H9 (cell line): ENCODE results near the gene TSGA10IP. TPM values are rescaled to one million over a fixed set of nuclear protein-coding genes. Genes with fewer than 3 reads are reported as not detected.
A peak's percentile ranks its signal among the peaks of the same experiment; 100 is the strongest.

ENCODE experiments used
- DNase-seq: peaks from one replicate; pipeline ENCODE4 v3.0.0-alpha.2; 2017
- H2AFZ ChIP-seq: one replicate; pipeline ENCODE4 v1.6.1; 2013; ENCODE audit warnings: mild to moderate bottlenecking, low read length, control low read depth, moderate library complexity
- H2AK5ac ChIP-seq: 2 replicates; pipeline ENCODE4 v1.6.1; 2013; ENCODE audit warnings: low read length, control low read depth, mixed read lengths; ENCODE audit not compliant: insufficient read length
- H2BK120ac ChIP-seq: one replicate; pipeline ENCODE4 v1.6.1; 2013; ENCODE audit warnings: low read depth, mild to moderate bottlenecking, low read length, control low read depth, inconsistent platforms; ENCODE audit not compliant: poor library complexity, severe bottlenecking
- H2BK12ac ChIP-seq: 2 replicates; pipeline ENCODE4 v1.6.1; 2013; ENCODE audit warnings: low read length, control low read depth, mixed read lengths, low read depth; ENCODE audit not compliant: insufficient read length
- H2BK15ac ChIP-seq: 2 replicates; pipeline ENCODE4 v1.6.1; 2013; ENCODE audit warnings: low read depth, low read length, control low read depth
- H2BK20ac ChIP-seq: one replicate; pipeline ENCODE4 v1.6.1; 2013; ENCODE audit warnings: low read depth, mild to moderate bottlenecking, low read length, control low read depth, inconsistent platforms; ENCODE audit not compliant: poor library complexity, severe bottlenecking
- H2BK5ac ChIP-seq: 2 replicates; pipeline ENCODE4 v1.6.1; 2013; ENCODE audit warnings: low read length, control low read depth, mixed read lengths; ENCODE audit not compliant: insufficient read length
- H3K14ac ChIP-seq: 2 replicates; pipeline ENCODE4 v1.6.1; 2013; ENCODE audit warnings: low read length, control low read depth; ENCODE audit not compliant: insufficient read depth
- H3K18ac ChIP-seq: 2 replicates; pipeline ENCODE4 v1.6.1; 2013; ENCODE audit warnings: low read depth, mild to moderate bottlenecking, mixed read lengths, low read length, control low read depth; ENCODE audit not compliant: insufficient read length
- H3K23ac ChIP-seq: 2 replicates; pipeline ENCODE4 v1.6.1; 2013; ENCODE audit warnings: low read length, control low read depth, mixed read lengths, low read depth; ENCODE audit not compliant: insufficient read length
- H3K23me2 ChIP-seq: 2 replicates; pipeline ENCODE4 v1.6.1; 2013; ENCODE audit warnings: low read depth, mild to moderate bottlenecking, mixed read lengths, low read length, control low read depth; ENCODE audit not compliant: insufficient read length, poor library complexity, severe bottlenecking
- H3K27ac ChIP-seq: 2 replicates; pipeline ENCODE4 v1.5.1; 2013; ENCODE audit warnings: low read length, control low read depth, mixed read lengths, low read depth; ENCODE audit not compliant: insufficient read length
- H3K27me3 ChIP-seq: 2 replicates; pipeline ENCODE4 v1.6.1; 2013; ENCODE audit warnings: low read length, control low read depth, inconsistent platforms; ENCODE audit not compliant: insufficient read depth
- H3K4ac ChIP-seq: 2 replicates; pipeline ENCODE4 v1.6.1; 2013; ENCODE audit warnings: low read depth, mild to moderate bottlenecking, control low read depth, inconsistent platforms, low read length, moderate library complexity
- H3K4me1 ChIP-seq: 2 replicates; pipeline ENCODE4 v1.6.1; 2013; ENCODE audit warnings: low read length, control low read depth, inconsistent platforms; ENCODE audit not compliant: insufficient read depth
- H3K4me2 ChIP-seq: 2 replicates; pipeline ENCODE4 v1.6.1; 2013; ENCODE audit warnings: low read length, control low read depth, mixed read lengths; ENCODE audit not compliant: insufficient read length, insufficient read depth
- H3K56ac ChIP-seq: 2 replicates; pipeline ENCODE4 v1.6.1; 2013; ENCODE audit warnings: low read depth, mild to moderate bottlenecking, mixed read lengths, low read length, control low read depth; ENCODE audit not compliant: insufficient read length
- H3K79me1 ChIP-seq: 2 replicates; pipeline ENCODE4 v1.6.1; 2013; ENCODE audit warnings: low read depth, mild to moderate bottlenecking, moderate library complexity, low read length, control low read depth, inconsistent platforms; ENCODE audit not compliant: insufficient read depth, poor library complexity, severe bottlenecking
- H3K79me2 ChIP-seq: 2 replicates; pipeline ENCODE4 v1.6.1; 2013; ENCODE audit warnings: low read length, control low read depth, inconsistent platforms; ENCODE audit not compliant: insufficient read depth
- H3K9ac ChIP-seq: 2 replicates; pipeline ENCODE4 v1.6.1; 2013; ENCODE audit warnings: low read length, control low read depth, mixed read lengths; ENCODE audit not compliant: insufficient read length; ENCODE audit errors: extremely low read depth
- H3K9me3 ChIP-seq: one replicate; pipeline ENCODE4 v1.6.1; 2013; ENCODE audit warnings: low read depth, low read length, inconsistent platforms; ENCODE audit not compliant: control insufficient read depth
- H3T11ph ChIP-seq: one replicate; pipeline ENCODE4 v1.6.1; 2013; ENCODE audit warnings: mild to moderate bottlenecking, low read length, control low read depth, inconsistent platforms
- H4K20me1 ChIP-seq: one replicate; pipeline ENCODE4 v1.6.1; 2013; ENCODE audit not compliant: control insufficient read depth, insufficient read length, insufficient read depth
- H4K5ac ChIP-seq: 2 replicates; pipeline ENCODE4 v1.6.1; 2013; ENCODE audit warnings: low read depth, mild to moderate bottlenecking, mixed read lengths, low read length, control low read depth; ENCODE audit not compliant: insufficient read length
- H4K8ac ChIP-seq: replicated peaks from 2 replicates; pipeline ENCODE4 v1.6.1; 2013; ENCODE audit warnings: low read length, control low read depth, mixed read lengths, low read depth; ENCODE audit not compliant: insufficient read length
- H4K91ac ChIP-seq: 2 replicates; pipeline ENCODE4 v1.6.1; 2013; ENCODE audit warnings: low read depth, mild to moderate bottlenecking, moderate library complexity, mixed read lengths, low read length, control low read depth; ENCODE audit not compliant: insufficient read length
- H3K27ac Mint-ChIP-seq, 3 experiments: 2 replicates in 2 of 3; 3 replicates in 1 of 3; pipeline ENCODE4 v1.8.0; 2020 to 2021; ENCODE audit warnings: mixed read lengths in 3 of 3, mild to moderate bottlenecking in 1 of 3, moderate library complexity in 1 of 3
- H3K27me3 Mint-ChIP-seq: 2 replicates; pipeline ENCODE4 v1.8.0; 2021; ENCODE audit warnings: low read depth, mild to moderate bottlenecking, moderate library complexity, mixed read lengths
- H3K36me3 Mint-ChIP-seq, 3 experiments: 2 replicates in 2 of 3; 3 replicates in 1 of 3; pipeline ENCODE4 v1.8.0; 2020 to 2021; ENCODE audit warnings: low read depth in 3 of 3, mixed read lengths in 3 of 3; ENCODE audit not compliant: insufficient read depth in 1 of 3
- H3K4me1 Mint-ChIP-seq, 2 experiments: 2 replicates each; pipeline ENCODE4 v1.8.0; 2020; ENCODE audit warnings: mixed read lengths in 2 of 2
- H3K4me3 Mint-ChIP-seq, 2 experiments: 2 replicates in 1 of 2; 3 replicates in 1 of 2; pipeline ENCODE4 v1.8.0; 2020 to 2021; ENCODE audit warnings: mild to moderate bottlenecking in 2 of 2, mixed read lengths in 2 of 2, moderate library complexity in 1 of 2
- H3K9me3 Mint-ChIP-seq, 2 experiments: 2 replicates in 1 of 2; 3 replicates in 1 of 2; pipeline ENCODE4 v1.8.0; 2020; ENCODE audit warnings: mild to moderate bottlenecking in 2 of 2, mixed read lengths in 2 of 2, moderate library complexity in 1 of 2
- WGBS: extraction: QIAGEN DNeasy Blood & Tissue Kit; methylation state at CpG from one replicate; pipeline ENCODE4 v1.1.7; 2013; ENCODE audit warnings: missing lambda C conversion rate, low lambda C conversion rate, mixed read lengths; ENCODE audit not compliant: insufficient read length; ENCODE audit errors: extremely low coverage; 5-methylcytosine and 5-hydroxymethylcytosine counted together
- total RNA-seq: library from RNA; stranded (reverse); gene quantifications from 2 replicates; pipeline ENCODE4 v1.2.1, GENCODE V29; 2021
- TF ChIP-seq, protein P1 (sequence below): fragments of 200-600 bp; sonication (generic); conservative IDR thresholded peaks from 3 replicates; pipeline ENCODE4 v1.8.0; 2021; ENCODE audit warnings: antibody characterized with exemption, mild to moderate bottlenecking

Gene TSGA10IP
- total RNA-seq, 1 experiment from 2014 or later: 2.2 TPM

DNA sequence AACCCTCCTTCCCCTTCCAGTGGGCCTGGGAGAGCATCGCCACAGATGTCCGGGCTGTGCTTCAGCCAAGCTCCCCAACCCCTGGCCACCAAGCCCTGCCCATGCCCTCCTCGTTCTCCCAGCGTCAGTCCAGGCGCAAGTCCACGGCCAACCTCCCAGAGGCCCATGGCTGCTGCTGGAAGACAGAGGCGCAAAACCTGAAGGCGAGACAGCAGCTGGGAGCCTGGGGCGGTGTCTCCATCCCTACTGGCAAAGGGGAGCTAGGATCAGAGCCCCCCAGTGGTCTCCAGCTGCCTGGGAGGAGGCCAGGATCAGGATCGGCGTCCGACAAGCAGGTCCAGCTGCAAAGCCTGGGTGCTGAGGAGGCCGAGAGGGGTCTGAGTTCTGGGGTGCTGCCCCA, 1.9 kb downstream of the TSGA10IP start:
- no peak overlapping the region for H2BK120ac ChIP-seq
- no peak overlapping the region for H3K9ac ChIP-seq
- H2BK20ac ChIP-seq: no peak overlapping the region
- no peak overlapping the region for H3K23ac ChIP-seq
- H3K4ac ChIP-seq: peak overlapping the region; percentile 81; the same call in 1 of the 2 replicates
- TF ChIP-seq, protein P1, sequence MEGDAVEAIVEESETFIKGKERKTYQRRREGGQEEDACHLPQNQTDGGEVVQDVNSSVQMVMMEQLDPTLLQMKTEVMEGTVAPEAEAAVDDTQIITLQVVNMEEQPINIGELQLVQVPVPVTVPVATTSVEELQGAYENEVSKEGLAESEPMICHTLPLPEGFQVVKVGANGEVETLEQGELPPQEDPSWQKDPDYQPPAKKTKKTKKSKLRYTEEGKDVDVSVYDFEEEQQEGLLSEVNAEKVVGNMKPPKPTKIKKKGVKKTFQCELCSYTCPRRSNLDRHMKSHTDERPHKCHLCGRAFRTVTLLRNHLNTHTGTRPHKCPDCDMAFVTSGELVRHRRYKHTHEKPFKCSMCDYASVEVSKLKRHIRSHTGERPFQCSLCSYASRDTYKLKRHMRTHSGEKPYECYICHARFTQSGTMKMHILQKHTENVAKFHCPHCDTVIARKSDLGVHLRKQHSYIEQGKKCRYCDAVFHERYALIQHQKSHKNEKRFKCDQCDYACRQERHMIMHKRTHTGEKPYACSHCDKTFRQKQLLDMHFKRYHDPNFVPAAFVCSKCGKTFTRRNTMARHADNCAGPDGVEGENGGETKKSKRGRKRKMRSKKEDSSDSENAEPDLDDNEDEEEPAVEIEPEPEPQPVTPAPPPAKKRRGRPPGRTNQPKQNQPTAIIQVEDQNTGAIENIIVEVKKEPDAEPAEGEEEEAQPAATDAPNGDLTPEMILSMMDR: 0 out of 3 replicates have a peak, but pooled peaks have one; percentile 9
- H2BK15ac ChIP-seq: no peak overlapping the region
- WGBS: no CpG with 5 or more reads among the region's 13 CpGs
- H4K8ac ChIP-seq: no peak overlapping the region
- H3K23me2 ChIP-seq: peaks cover 8% of the 10 kb centered on the region
- no peaks in the 10 kb centered on the region for H3K79me2 ChIP-seq
- no peak overlapping the region for H3K56ac ChIP-seq
- H3K4me1 ChIP-seq: peaks cover 11% of the 10 kb centered on the region
- peak overlapping the region; percentile 100 for H2BK12ac ChIP-seq
- H3K36me3 Mint-ChIP-seq: peaks cover 0 to 18% (median 2%) of the 10 kb centered on the region in 3 experiments; a peak in 4 of 7 replicates
- H3K9me3 ChIP-seq: no peaks in the 10 kb centered on the region
- peak overlapping the region; percentile 64 to 95 (median 95); a peak in 5 of 7 replicates for H3K27ac Mint-ChIP-seq
- H3K4me3 Mint-ChIP-seq: no peak overlapping the region
- H3T11ph ChIP-seq: no peak overlapping the region
- no peak overlapping the region for H2AK5ac ChIP-seq
- H3K79me1 ChIP-seq: no peaks in the 10 kb centered on the region
- no peaks in the 10 kb centered on the region; a peak in 1 of 5 replicates for H3K9me3 Mint-ChIP-seq
- H2BK5ac ChIP-seq: no peak overlapping the region
- H4K20me1 ChIP-seq: no peaks in the 10 kb centered on the region
- no peak overlapping the region for H2AFZ ChIP-seq
- peak overlapping the region; percentile 74 for H3K14ac ChIP-seq
- DNase-seq: peak; percentile 55
- no peaks in the 10 kb centered on the region for H3K27me3 ChIP-seq
- peak overlapping the region; percentile 60 for H4K91ac ChIP-seq
- no peak overlapping the region for H3K27ac ChIP-seq
- H3K27me3 Mint-ChIP-seq: peaks cover 7% of the 10 kb centered on the region
- peak overlapping the region; percentile 88 for H3K18ac ChIP-seq
- H3K4me1 Mint-ChIP-seq: peaks cover 22 to 36% of the 10 kb centered on the region in 2 experiments
- no peak overlapping the region for H4K5ac ChIP-seq
- H3K4me2 ChIP-seq: no peak overlapping the region
